GM10266 (cell line): ENCODE results near the gene TOLLIP.

Source experiments
- DNase-seq: peaks from one replicate; pipeline ENCODE4 v3.0.0; 2012; ENCODE audit errors: extremely low spot score
- CTCF ChIP-seq: IDR thresholded peaks from 2 replicates; pipeline ENCODE4 v1.5.1; 2012; ENCODE audit warnings: mild to moderate bottlenecking, low read depth; ENCODE audit not compliant: control insufficient read depth, insufficient read depth; ENCODE audit errors: missing control alignments

Gene TOLLIP

GRCh38 chr11:1340111-1340510 is 30.7 kb upstream of the TOLLIP start:
- TF ChIP-seq CTCF: no peak

GRCh38 chr11:1339066-1339675 is 29.7 kb upstream of the TOLLIP start:
- no peak for TF ChIP-seq CTCF
- no peak for DNase-seq

More at GRCh38 chr11:1340111-1340510, 30.7 kb upstream of the TOLLIP start:
- no peak for DNase-seq

GRCh38 chr11:1338201-1339065 is 29.0 kb upstream of the TOLLIP start:
- DNase-seq: no peak
- no peak for TF ChIP-seq CTCF

GRCh38 chr11:1337647-1338007 is 28.2 kb upstream of the TOLLIP start:
- peak; percentile 27 for DNase-seq
- TF ChIP-seq CTCF: no peak

- peak; percentile 65 for DNase-seq
- no peak for TF ChIP-seq CTCF
These were observed 27.6 kb upstream of the TOLLIP start for GRCh38 chr11:1336836-1337646.

GRCh38 chr11:1335811-1336761 is 26.7 kb upstream of the TOLLIP start:
- DNase-seq: peak; percentile 70
- TF ChIP-seq CTCF: no peak
